ENCODE measurements around the gene ZNF146. TPM values are rescaled to one million over a fixed set of nuclear protein-coding genes. Genes with fewer than 3 reads are reported as not detected.
A peak's percentile ranks its signal among the peaks of the same experiment; 100 is the strongest.
"Not testable (repeated sequence)": the region's sequence is repeated elsewhere in the genome, so short reads cannot be mapped to it uniquely, and the experiment has no call there.

Gene ZNF146
- total RNA-seq (100 to 1,000 TPM in 1 of 5 donors, 10 to 100 TPM in 3, 1 to 10 TPM in 1; 8.7 to 108 (median 63.5) TPM), polyA plus RNA-seq (10 to 100 TPM; 19.2 to 24.7 (median 22.2) TPM)
- long read RNA-seq, donor 1, transcript ZNF146-201 (4 exons, 3,326 nt), result major isoform, 6 of 9 reads
- long read RNA-seq, donor 1, partial matches to known transcripts, result 0 of 9 reads
- long read RNA-seq, donor 1, other reads (novel, unspliced or antisense), result 0 of 9 reads
- long read RNA-seq, donor 2, transcript ZNF146-201 (4 exons, 3,326 nt), result major isoform, 8 of 13 reads
- long read RNA-seq, donor 2, partial matches to known transcripts, result 0 of 13 reads
- long read RNA-seq, donor 2, other reads (novel, unspliced or antisense), result 0 of 13 reads
- long read RNA-seq, donor 3, transcript ZNF146-202 (3 exons, 3,780 nt), result major isoform, 7 of 14 reads
- long read RNA-seq, donor 3, partial matches to known transcripts, result 0 of 14 reads
- long read RNA-seq, donor 3, other reads (novel, unspliced or antisense), result 0 of 14 reads
- long read RNA-seq, donor 4, partial matches to known transcripts, result 0 of 3 reads
- long read RNA-seq, donor 4, other reads (novel, unspliced or antisense), result 0 of 3 reads
- long read RNA-seq, donor 5, transcript ZNF146-202 (3 exons, 3,780 nt), result minor isoform, 5 of 21 reads
- long read RNA-seq, donor 5, transcript ZNF146-201 (4 exons, 3,326 nt), result major isoform, 15 of 21 reads
- long read RNA-seq, donor 5, partial matches to known transcripts, result 0 of 21 reads
- long read RNA-seq, donor 5, other reads (novel, unspliced or antisense), result 0 of 21 reads
- long read RNA-seq, donor 6, transcript ZNF146-204 (2 exons, 571 nt), result minor isoform, 5 of 40 reads
- long read RNA-seq, donor 6, transcript ZNF146-201 (4 exons, 3,326 nt), result major isoform, 18 of 40 reads
- long read RNA-seq, donor 6, transcript ZNF146-202 (3 exons, 3,780 nt), result minor isoform, 13 of 40 reads
- long read RNA-seq, donor 6, partial matches to known transcripts, result 0 of 40 reads
- long read RNA-seq, donor 6, other reads (novel, unspliced or antisense), result 0 of 40 reads
- long read RNA-seq, donor 7, transcript ZNF146-201 (4 exons, 3,326 nt), result major isoform, 9 of 21 reads
- long read RNA-seq, donor 7, transcript ZNF146-202 (3 exons, 3,780 nt), result minor isoform, 8 of 21 reads
- long read RNA-seq, donor 7, partial matches to known transcripts, result 0 of 21 reads
- long read RNA-seq, donor 7, other reads (novel, unspliced or antisense), result 0 of 21 reads
- long read RNA-seq, donor 8, transcript ZNF146-201 (4 exons, 3,326 nt), result minor isoform, 6 of 19 reads
- long read RNA-seq, donor 8, transcript ZNF146-202 (3 exons, 3,780 nt), result major isoform, 11 of 19 reads
- long read RNA-seq, donor 8, partial matches to known transcripts, result 0 of 19 reads
- long read RNA-seq, donor 8, other reads (novel, unspliced or antisense), result 0 of 19 reads
- long read RNA-seq, donor 9, transcript ZNF146-201 (4 exons, 3,326 nt), result major isoform, 11 of 21 reads
- long read RNA-seq, donor 9, partial matches to known transcripts, result 5 of 21 reads
- long read RNA-seq, donor 9, other reads (novel, unspliced or antisense), result 0 of 21 reads
- long read RNA-seq, donor 10, partial matches to known transcripts, result 0 of 5 reads
- long read RNA-seq, donor 10, other reads (novel, unspliced or antisense), result 0 of 5 reads

DNA sequence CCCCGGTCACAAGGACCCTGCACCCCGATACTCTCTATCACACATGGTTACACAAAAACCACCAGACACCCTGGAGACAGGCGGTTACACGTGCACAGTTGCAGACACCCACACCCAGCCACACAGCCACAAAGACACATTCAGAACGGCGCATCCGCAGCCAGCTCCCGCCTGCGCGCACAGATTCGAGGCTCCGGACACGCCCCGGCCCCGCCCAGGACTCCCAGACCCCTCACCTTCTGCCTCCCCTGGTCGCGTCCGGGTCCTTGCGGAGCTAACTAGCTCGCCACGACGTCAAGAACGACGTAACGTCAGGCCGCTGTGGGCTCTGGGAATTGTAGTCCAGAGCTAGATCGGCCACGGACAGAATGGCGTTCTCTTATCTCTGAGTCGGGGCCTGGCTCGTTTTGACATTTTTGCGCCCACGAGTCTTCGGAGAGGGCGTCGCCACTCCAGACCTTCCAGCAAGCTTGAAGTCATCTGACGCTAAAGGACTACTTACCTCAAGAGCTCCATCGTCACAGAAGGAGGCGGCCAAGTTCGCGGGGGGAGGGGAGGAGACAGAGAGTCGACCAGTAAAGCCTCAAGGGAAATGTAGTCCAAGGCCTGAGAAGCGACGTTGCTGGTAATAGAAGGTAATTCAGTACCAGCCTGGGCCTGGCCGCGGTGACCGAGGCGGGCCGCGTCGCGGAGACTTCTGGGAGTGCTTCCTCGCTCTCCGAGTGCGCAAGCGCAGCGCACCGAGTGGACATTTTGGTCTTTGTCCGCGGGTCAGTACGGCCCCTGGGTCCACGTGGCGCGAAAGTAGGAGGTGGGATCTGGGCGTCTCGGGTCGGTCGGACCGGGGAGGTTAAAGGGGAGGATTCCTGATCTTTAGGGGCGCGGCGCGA, at the start of gene ZNF146, which contains the start of gene ZNF565:
ZNF146 (plus strand) TSS at position 721 of the 890 bp plus-strand sequence. CDS start 21,335 bp downstream, outside the sequence.
ZNF565 (minus strand) TSS at position 280 of the 890 bp plus-strand sequence. CDS start 12,680 bp downstream, outside the sequence.
- Histone ChIP-seq H3K4me3 (peak within 1 kb of the TSS; percentile 70 to 86 (median 80)), H3K9me3 (no peaks in the 10 kb centered on the region), H3K4me1 (peaks cover 13 to 57% (median 38%) of the 10 kb centered on the region in 4 donors), H3K36me3 (peaks cover 0 to 17% (median 15%) of the 10 kb centered on the region in 4 donors), H3K27me3 (no peaks in the 10 kb centered on the region), H3K27ac (peak within 1 kb of the TSS; percentile 87 to 97 (median 94))
- TF ChIP-seq CTCF (IDR thresholded peaks at IDR 0.05) (peak in 3 of 7 experiments; percentile 3 to 39 (median 25)), POLR2AphosphoS5 (IDR thresholded peaks at IDR 0.05) (peak; percentile 87 to 94 (median 88)), POLR2A (IDR thresholded peaks at IDR 0.05) (peak in 2 of 4 donors; percentile 46 to 76), EP300 (IDR thresholded peaks at IDR 0.05) (no peak)
- WGBS, 5 donors, result 0 to 1% (median 0%) methylated on average over 26 to 73 of the region's 73 CpGs
- peak; percentile 97 to 99 for DNase-seq
- intact Hi-C loops (cut with DNase I; ENCODE audit: low total_unique reads), result no loop called here

- no peaks in the 10 kb centered on the region for H3K27me3 ChIP-seq
- H3K4me1 ChIP-seq, result peaks cover 12 to 25% (median 19%) of the 10 kb centered on the region in 4 donors
- peak; percentile 35 to 50 for DNase-seq
- intact Hi-C loops (cut with DNase I; ENCODE audit: low total_unique reads), result loop anchor here (5.0 kb wide), 1 partner anchor 47 kb away; no protein-coding TSS in a partner anchor
- no peak for TF ChIP-seq CTCF (IDR thresholded peaks at IDR 0.05)
- peak in 2 of 3 donors; percentile 5 to 45 for TF ChIP-seq POLR2AphosphoS5 (IDR thresholded peaks at IDR 0.05)
- 20 to 36% (median 24%) methylated on average over 9 of the region's 9 CpGs for WGBS, 5 donors
- no peaks in the 10 kb centered on the region for H3K9me3 ChIP-seq
- H3K4me3 ChIP-seq, result no peak overlapping the region
- H3K27ac ChIP-seq, result peak overlapping the region; percentile 59 to 77 (median 75)
- peaks cover 0 to 14% (median 11%) of the 10 kb centered on the region in 4 donors for H3K36me3 ChIP-seq
These were observed 45.7 kb upstream of the ZNF146 start for GRCh38 chr19:36169084-36169760.

GRCh38 chr19:36172852-36173251, 42.1 kb upstream of the ZNF146 start:
- H3K27ac ChIP-seq, result no peak overlapping the region
- no peaks in the 10 kb centered on the region for H3K27me3 ChIP-seq
- H3K4me3 ChIP-seq, result no peak overlapping the region
- no peaks in the 10 kb centered on the region for H3K9me3 ChIP-seq
- TF ChIP-seq POLR2A (IDR thresholded peaks at IDR 0.05), result no peak
- no peak for TF ChIP-seq POLR2AphosphoS5 (IDR thresholded peaks at IDR 0.05)
- TF ChIP-seq CTCF (IDR thresholded peaks at IDR 0.05), result no peak
- no peak for TF ChIP-seq EP300 (IDR thresholded peaks at IDR 0.05)
- WGBS, 5 donors, result 86 to 95% (median 94%) methylated on average over 5 of the region's 5 CpGs
- H3K36me3 ChIP-seq, result no peaks in the 10 kb centered on the region
- peaks cover 12 to 25% (median 19%) of the 10 kb centered on the region in 4 donors for H3K4me1 ChIP-seq
- DNase-seq, result no peak
- intact Hi-C loops (cut with DNase I; ENCODE audit: low total_unique reads), result no loop called here

GRCh38 chr19:36173846-36174245, 41.1 kb upstream of the ZNF146 start:
- H3K9me3 ChIP-seq; H3K27me3 ChIP-seq; H3K4me3 ChIP-seq; intact Hi-C loops (cut with DNase I; ENCODE audit: low total_unique reads); H3K27ac ChIP-seq; H3K36me3 ChIP-seq; DNase-seq: not testable (repeated sequence)
- 59 to 79% (median 69%) methylated on average over 8 of the region's 8 CpGs for WGBS, 5 donors
- H3K4me1 ChIP-seq, result peaks cover 12 to 18% (median 17%) of the 10 kb centered on the region in 4 donors

GRCh38 chr19:36179077-36179476, 35.8 kb upstream of the ZNF146 start:
- H3K27ac ChIP-seq; H3K4me3 ChIP-seq; H3K27me3 ChIP-seq; H3K4me1 ChIP-seq; DNase-seq; intact Hi-C loops (cut with DNase I; ENCODE audit: low total_unique reads); H3K9me3 ChIP-seq: not testable (repeated sequence)
- 44 to 73% (median 63%) methylated on average over 2 of the region's 2 CpGs for WGBS, 5 donors
- peaks cover 4 to 18% (median 16%) of the 10 kb centered on the region in 4 donors for H3K36me3 ChIP-seq

Data from stomach (tissue), 19 donors.